ENCODE data around the gene SLC26A2.
A peak's percentile ranks its signal among the peaks of the same experiment; 100 is the strongest.

Gene SLC26A2

GRCh38 chr5:149960272-149961185 is at the start of gene SLC26A2:
SLC26A2 (plus strand) TSS chr5:149960758; CDS start chr5:149977653, 16,895 bp downstream.
- peak; percentile 43 for FAIRE-seq
- DNase-seq (ENCODE audit: insufficient read length, low spot score) = peak; percentile 91
- peak; percentile 94 for TF ChIP-seq POLR2A (IDR thresholded peaks at IDR 0.05; ENCODE audit: low read depth, low read length)

GRCh38 chr5:149911031-149911430 is 49.5 kb upstream of the SLC26A2 start:
- FAIRE-seq = no peak
- DNase-seq (ENCODE audit: insufficient read length, low spot score) = no peak
- TF ChIP-seq POLR2A (IDR thresholded peaks at IDR 0.05; ENCODE audit: low read depth, low read length) = no peak

- TF ChIP-seq POLR2A (IDR thresholded peaks at IDR 0.05; ENCODE audit: low read depth, low read length) = no peak
- FAIRE-seq (no peak), DNase-seq (ENCODE audit: insufficient read length, low spot score) (no peak)
These were observed 48.2 kb upstream of the SLC26A2 start for GRCh38 chr5:149912226-149912871.

- TF ChIP-seq POLR2A (IDR thresholded peaks at IDR 0.05; ENCODE audit: low read depth, low read length) = no peak
- no peak for FAIRE-seq
- DNase-seq (ENCODE audit: insufficient read length, low spot score) = no peak
These were observed 46.8 kb upstream of the SLC26A2 start for GRCh38 chr5:149913436-149914419.

GRCh38 chr5:149915392-149916260 is 44.9 kb upstream of the SLC26A2 start:
- FAIRE-seq (no peak), DNase-seq (ENCODE audit: insufficient read length, low spot score) (no peak)
- TF ChIP-seq POLR2A (IDR thresholded peaks at IDR 0.05; ENCODE audit: low read depth, low read length) = no peak

GRCh38 chr5:149916334-149917072 is 44.1 kb upstream of the SLC26A2 start:
- TF ChIP-seq POLR2A (IDR thresholded peaks at IDR 0.05; ENCODE audit: low read depth, low read length) = no peak
- DNase-seq (ENCODE audit: insufficient read length, low spot score) (no peak), FAIRE-seq (no peak)

- DNase-seq (ENCODE audit: insufficient read length, low spot score) = no peak
These were observed 43.4 kb upstream of the SLC26A2 start for GRCh38 chr5:149917073-149917676.

GRCh38 chr5:149921597-149921996 is 39.0 kb upstream of the SLC26A2 start:
- FAIRE-seq (no peak), DNase-seq (ENCODE audit: insufficient read length, low spot score) (no peak)
- TF ChIP-seq POLR2A (IDR thresholded peaks at IDR 0.05; ENCODE audit: low read depth, low read length) = no peak

More at GRCh38 chr5:149917073-149917676, 43.4 kb upstream of the SLC26A2 start:
- FAIRE-seq = no peak
- TF ChIP-seq POLR2A (IDR thresholded peaks at IDR 0.05; ENCODE audit: low read depth, low read length) = no peak

GRCh38 chr5:149922950-149923349 is 37.6 kb upstream of the SLC26A2 start:
- DNase-seq (ENCODE audit: insufficient read length, low spot score) (no peak), FAIRE-seq (no peak)
- no peak for TF ChIP-seq POLR2A (IDR thresholded peaks at IDR 0.05; ENCODE audit: low read depth, low read length)

GRCh38 chr5:149924486-149924885 is 36.1 kb upstream of the SLC26A2 start:
- no peak for TF ChIP-seq POLR2A (IDR thresholded peaks at IDR 0.05; ENCODE audit: low read depth, low read length)
- no peak for FAIRE-seq
- no peak for DNase-seq (ENCODE audit: insufficient read length, low spot score)

- no peak for TF ChIP-seq POLR2A (IDR thresholded peaks at IDR 0.05; ENCODE audit: low read depth, low read length)
- DNase-seq (ENCODE audit: insufficient read length, low spot score) = no peak
- FAIRE-seq = no peak
These were observed 30.4 kb upstream of the SLC26A2 start for GRCh38 chr5:149930043-149930748.
